HT-29 (cell line): ENCODE data around the gene MRNIP. TPM values are rescaled to one million over a fixed set of nuclear protein-coding genes. Genes with fewer than 3 reads are reported as not detected.

ENCODE experiments used
- DNase-seq: peaks from one replicate; pipeline ENCODE4 v3.0.0-alpha.2; 2015; ENCODE audit warnings: low spot score
- total RNA-seq: library from RNA; depleted of rRNA; stranded (reverse); fragments of >200 nt; shearing (Covaris generic); gene quantifications from 2 replicates; pipeline ENCODE4 v1.2.3, GENCODE V29; 2014

MRNIP gene
- total RNA-seq, 1 experiment from 2014 or later: 24.7 TPM

GRCh38 chr5:179822059-179822432 is 36.6 kb downstream of the MRNIP start:
- DNase-seq: no peak

DNA sequence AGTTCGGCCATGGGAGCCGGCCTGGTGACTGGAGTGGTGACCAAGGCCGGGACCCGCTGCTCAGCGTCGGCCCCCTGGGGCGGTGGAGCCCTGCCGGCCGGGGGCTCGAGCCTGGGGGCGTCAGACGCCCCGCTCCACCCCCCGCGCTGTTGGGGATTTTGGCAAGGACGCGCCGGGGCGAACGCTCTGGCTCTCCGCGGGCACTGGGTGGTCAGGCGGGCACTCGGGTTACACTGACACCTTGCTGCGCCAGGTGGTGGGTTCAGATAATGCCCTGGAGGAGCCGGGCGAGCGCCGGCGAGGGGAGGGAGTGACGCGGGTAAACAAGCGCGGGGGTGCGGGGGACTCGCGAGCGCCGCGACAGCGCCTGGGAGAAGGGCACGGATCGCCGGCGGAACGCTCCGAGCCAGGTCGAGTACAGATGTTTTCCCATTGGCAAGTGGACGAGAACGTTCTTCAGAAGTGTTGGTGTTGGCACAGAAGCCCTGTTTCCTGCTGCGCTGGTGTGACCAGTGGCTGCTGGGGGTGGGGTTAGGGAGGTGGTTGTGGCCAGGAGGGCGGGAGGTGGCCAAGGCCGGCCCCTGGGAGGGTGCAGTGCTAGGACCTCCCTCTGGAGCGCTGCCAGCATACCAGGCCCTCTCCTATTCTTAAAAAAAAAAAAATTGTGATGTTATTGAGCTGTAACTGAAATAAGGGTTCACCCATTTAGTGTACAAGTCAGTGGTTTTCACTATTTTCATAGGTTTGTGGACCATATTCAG is 37.1 kb downstream of the MRNIP start:
- DNase-seq: peak; percentile 93

- peak; percentile 82 for DNase-seq
These were observed 37.9 kb downstream of the MRNIP start, which contains the start of gene SQSTM1 for GRCh38 chr5:179820483-179821297. SQSTM1 (plus strand) TSS chr5:179820905; CDS start chr5:179820937, 32 bp downstream.

GRCh38 chr5:179820127-179820482 is 38.5 kb downstream of the MRNIP start:
- no peak for DNase-seq

DNA sequence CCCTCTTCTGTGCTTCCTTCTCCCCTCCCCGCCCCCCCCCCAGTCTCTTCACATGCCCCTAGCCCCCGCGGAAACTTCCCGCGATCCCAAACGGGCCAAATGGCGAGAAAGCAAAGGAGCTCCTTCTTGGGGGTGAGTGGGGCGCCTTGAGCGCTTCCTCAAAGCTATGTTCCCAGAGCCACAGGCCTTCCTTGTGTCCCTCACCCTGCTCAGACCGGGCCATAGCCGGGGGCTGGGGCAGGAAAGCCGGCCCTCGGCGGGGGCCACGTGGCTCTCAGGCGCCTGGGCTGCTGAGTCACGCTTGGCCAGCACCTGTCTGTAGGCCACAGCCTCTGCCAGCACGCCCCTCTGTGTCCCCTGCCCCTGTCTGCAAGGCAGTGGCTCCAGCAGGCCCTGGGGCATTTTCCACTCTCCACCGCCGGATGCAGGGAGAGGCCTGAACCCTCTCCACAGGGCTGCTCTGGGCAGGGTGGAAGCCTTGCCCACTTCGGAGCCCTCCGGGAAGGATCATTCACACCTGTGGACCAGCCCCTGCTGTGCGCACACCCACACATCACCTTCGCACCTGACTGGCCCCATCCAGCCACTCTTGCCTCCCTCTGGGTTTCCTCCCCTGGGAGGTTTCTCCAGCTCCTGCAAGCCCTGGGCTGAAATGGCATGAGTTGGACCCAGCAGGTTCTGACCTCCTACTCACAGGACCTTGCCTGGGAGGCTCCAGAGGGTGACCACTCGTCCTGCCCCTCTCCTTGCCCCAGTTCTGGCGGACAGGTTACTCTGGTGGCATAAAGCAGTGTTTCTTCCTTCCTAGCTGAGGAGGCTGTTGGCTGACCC is 39.1 kb downstream of the MRNIP start:
- DNase-seq: peak; percentile 83

DNA sequence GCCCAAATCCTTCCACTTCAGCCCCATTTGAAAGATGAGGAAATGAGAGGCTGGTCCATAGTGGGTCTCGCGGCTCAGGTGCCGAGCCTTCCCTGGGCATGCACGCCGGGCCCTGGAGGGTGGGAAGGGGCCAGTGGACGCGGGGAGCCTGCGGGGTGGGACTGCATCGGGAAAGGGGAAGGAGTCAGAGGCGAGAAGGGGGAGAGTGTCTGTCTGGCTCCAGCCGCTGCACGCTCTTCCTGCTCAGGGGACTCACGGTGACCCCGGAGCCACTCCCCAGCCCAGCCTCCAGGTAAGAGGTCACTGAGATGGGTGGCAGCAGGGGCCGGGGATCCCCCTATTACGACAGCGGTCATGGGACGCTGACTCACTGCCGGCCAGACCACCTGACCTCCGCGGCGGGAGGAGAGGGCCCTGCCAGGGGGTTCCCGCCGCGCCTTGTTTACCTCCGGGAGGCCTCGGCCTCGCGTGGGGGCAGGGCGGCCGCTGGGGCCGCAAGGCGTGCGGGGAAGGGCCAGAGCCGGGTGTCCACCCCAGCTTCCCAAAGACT is 39.8 kb downstream of the MRNIP start:
- DNase-seq: peak; percentile 94

DNA sequence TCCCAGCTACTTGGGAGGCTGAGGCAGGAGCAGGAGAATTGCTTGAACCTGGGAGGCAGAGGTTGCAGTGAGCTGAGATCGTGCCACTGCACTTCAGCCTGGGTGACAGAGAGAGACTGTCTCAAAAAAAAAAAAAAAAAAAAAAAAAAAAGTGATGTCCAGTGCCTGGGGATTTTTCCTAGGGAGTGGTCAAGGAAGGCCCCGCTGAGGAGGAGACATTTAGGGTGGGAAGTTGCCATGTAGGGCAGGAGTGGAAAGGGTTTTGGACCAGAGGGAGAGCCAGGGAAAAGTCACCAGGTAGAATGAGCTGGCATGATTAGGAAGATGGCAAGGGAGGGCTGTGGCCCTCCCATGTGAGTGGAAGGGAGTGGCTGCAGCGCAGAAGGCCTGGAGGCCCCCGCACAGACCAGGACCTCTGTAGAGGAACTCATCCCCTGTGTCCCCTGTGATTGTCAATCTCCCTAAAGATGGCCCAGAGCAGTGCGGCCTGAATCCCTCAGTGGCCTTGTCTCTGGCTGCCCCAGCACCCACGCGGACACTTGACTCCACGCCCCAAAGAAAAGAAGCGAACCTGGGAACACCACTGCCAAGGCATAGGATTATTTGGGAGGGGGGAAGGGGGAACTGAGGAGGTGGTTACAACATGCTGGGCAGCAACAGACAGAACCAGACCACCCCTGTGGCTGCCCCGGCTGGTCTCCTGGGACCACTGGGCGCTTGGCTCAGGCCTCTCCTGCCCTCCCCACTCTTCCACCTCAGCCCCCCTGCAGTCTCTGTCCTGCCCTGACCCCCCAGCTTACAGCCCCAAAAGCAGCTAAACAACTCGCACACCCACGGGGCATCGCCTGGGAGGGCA is 40.5 kb downstream of the MRNIP start:
- no peak for DNase-seq

DNA sequence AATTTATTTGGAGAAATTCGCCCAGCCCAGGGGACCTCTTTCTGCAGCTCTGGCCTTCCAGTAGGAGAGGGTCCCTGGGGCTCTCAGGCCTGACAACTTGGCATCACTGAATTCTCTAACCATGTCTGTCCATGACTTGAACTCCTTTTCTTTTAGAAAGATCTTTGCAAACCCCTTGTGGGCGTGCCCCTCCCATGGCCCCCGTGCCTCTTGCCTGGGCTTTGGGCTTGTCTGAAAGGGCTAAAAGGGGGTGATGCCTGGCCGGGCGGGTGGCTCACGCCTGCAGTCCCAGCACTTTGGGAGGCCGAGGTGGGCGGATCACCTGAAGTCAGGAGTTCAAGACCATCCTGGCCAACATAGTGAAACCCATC is 41.2 kb downstream of the MRNIP start:
- no peak for DNase-seq

DNA sequence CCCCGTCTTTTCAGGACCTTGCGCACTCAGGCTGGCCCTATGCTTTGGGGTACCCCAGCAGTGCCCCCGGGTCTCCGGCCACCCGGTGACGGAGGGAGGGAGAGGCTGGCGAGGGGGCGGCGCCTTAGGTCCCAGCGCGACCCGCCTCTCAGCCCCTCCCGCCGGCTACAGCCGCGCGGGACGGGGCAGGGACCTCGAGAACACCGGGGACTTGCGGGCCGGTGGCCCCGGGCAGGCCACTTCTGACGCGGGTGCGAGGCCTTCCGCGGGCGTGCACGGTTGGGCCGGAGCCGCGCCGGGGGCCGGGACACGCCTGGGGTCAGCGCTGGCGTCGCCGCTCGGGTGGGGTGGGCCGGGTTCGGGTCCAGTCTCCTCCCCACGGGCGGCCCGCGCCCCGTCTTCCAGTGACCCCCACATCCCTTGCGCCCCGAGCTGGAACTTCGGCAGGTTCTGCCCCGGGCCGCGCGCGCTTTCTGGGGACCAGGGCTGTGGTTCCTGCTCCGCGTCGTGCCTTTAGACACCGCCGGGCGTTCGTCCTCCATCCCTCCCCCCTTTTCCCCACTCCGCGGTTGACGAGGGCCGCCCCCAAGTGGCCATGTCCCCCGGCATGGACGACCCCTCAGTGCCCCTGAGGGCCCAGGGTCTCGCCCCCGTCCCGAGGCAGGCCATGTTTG is 41.7 kb downstream of the MRNIP start:
- no peak for DNase-seq

DNA sequence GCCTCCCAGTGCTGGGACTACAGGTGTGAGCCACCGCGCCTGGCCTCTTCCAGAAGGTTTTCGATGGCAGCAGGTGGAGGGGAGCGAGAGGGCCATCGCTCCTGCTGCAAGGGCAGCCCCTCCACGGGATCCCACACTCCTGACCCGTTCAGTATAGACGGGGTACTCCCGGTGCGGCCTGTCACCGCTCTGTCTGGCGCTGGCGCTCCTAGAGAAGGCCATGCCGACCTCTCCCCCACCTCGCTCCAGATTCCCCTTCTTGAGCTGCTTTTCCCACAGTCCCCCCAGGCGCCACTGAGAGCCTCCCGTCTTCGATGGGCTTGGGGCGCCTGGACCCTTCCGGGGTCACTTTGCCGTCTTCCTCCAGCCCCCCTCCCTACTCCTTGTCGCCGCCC is 42.2 kb downstream of the MRNIP start:
- no peak for DNase-seq

GRCh38 chr5:179815491-179816249 is 42.9 kb downstream of the MRNIP start:
- DNase-seq: no peak

- no peak for DNase-seq
These were observed 44.5 kb downstream of the MRNIP start for GRCh38 chr5:179814090-179814489.

DNA sequence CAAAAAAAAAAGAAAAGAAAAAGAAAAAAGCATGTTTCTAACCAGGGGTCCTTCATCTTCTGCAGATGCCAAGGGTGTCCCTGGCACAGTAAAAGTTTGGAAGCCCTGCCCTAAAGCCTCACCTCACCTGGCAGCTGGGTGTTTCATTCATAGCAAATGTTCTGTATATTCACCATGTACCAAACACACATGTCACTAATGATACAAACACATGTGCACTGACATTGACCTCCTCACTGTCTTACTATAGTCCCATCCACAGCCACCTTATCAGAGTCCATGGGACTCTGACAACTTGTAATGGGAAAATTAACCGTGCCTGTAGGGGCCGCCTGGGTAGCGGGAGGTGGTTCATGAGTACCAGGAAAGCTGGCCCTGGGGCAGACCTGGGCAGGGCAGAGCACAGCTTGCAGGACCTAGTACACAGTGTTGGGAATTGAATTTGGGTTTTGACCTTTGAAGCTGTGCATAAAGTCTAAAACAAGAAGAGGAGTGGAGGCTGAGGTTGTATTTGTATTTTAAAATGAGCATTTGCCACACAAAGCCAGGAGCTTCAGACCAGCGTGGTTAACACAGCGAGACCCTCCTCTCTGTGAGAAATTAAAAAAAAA is 45.5 kb downstream of the MRNIP start:
- DNase-seq: no peak

DNA sequence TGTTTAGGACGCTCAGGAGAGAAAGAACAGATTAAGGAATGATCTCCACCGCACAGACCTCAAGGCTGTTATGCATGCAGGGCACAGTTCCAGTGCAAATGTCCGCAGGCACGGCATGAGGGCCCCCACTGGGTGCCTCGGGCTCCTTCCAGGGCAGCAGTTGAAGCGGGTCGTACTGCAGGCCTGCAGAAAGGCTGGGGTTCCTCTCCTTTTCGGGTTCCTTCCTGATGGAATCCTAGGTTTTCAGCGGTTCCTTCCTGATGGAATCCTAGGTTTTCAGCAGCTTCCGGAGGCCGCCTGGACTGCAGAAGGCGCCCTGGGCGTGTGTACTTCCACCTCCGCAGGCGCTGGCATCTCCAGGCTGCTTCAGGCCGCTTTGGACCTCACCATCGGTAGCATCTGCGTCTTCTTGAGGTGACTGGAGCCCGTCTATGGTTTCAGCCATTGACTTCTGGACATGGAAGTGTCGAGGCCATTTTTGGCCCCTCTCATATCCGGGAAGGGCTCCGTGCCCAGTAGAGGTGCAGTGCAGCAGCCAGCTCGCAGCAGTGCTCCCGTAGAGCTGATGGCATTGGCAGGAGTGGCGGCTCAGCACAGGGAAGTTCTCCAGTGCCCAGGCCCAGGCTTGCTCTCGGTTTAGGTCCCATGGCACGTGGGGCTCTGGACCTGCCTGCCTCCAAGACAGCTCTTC is 46.3 kb downstream of the MRNIP start:
- DNase-seq: no peak

DNA sequence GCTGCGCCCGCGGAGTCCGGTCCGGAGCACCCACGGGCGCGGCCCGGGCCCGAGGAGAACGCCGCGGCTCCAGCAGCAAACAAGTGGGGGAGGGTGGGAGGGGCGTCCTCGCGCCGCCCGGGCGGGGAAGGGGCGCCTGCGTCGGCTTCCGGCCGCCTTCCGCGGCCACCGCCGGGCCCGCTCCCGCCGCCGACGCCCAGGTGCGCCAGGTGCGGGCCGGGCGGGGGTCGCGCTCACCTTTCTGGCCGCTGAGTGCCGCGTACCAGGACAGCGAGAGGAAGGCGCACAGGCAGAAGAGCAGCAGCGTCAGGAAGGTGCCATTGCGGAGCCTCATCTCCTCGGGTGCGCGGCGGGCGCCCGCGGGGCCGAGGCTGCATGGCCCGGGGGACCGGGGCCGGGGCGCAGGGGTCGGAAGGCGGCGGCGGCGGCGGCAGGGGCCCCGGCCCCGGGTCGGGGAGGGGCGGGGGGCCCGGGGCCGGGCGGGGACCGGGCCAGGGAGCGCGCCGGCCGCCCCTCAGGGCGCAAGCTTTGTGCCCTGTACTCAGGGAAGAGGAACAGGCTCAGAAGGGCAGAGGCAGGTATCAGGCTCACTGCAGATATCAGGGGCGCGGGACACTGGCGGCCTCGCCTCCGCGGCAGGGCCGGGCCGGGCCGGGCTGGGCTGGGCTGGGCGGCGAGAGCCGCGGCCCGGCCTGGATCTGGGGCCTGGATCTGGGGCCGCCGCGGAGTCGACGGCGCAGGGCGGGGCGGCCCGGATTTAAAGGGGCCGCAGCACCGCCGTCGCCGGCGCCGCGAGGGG is 52.2 kb downstream of the MRNIP start, which contains the start of gene MGAT4B:
Gene MGAT4B (minus strand): TSS at position 617 of the 799 bp plus-strand sequence. CDS start 283 bp downstream, at position 334.
- peak; percentile 84 for DNase-seq

DNA sequence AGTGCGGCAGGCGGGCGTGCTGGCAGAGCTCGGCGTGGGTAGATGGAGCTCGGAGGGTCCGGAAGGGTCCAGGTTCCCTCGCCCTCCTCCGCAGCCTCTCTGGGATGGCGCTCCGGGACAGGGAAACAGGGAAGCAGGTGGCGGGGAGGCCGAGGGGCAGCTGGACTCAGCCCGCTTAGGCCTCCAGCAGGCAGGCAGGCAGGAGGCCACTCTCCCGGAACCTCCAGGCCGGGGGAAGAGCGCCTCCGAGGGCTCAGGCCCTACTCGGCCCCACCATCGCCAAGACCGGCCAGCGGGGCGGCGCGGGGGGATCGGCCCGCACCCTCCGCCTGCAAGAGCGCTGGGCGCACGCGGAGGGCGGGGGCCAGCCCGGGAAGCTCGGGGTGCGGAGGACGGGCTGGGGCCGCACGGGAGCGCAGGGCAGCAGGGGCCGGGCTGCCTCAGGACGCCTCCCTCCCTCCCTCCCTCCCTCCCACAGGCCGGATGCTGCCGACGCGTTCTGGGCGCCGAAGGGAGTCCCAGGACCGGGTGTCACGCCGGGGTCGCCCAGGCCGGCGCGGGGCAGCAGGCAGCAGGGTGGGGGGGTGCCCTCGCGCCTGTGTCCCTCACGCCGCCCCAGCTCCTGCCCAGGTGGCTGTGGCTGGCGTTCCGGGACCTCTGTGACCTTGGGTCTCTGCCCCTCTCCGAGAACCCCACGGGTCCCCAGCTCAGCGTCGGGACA is 52.9 kb downstream of the MRNIP start:
- peak; percentile 45 for DNase-seq

DNA sequence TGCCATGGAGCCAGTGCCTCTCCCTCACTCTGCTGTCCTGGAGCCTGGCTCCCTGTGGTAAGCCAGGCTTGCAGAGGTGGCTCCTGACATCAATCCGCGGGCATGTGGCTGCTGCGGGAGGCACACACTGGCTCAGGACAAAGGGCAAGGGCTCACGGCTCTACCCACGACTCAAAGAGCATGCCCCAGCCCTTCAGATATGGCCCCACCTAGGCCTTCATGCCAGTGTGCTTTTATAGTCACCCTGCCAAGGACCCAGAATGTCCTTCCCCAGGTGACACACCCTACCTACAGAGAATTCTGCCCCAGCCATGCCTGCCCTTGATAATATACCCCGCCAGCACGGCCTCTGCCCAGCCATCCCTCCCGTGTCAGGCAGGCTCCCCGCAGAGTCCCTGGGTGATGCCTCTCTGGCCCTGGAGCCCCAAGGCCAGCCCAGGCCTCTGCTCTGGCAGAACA is 53.5 kb downstream of the MRNIP start:
- peak; percentile 68 for DNase-seq
